ENCODE measurements around the gene ITPR1.
"Not testable (repeated sequence)": the region's sequence is repeated elsewhere in the genome, so short reads cannot be mapped to it uniquely, and the experiment has no call there.

Gene ITPR1

DNA sequence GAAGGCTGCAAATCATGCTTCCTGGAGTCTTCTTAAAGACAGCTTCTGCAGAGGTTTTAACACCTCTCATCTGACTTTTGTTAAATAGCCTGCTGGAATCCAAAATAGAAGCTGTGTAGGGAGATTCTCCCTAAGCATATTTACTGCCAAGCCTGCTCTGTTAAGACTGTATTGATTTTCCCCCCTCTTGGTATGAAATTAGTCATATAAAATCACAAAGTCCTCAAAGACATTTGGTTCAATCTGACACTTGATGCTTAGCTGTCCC is 94.6 kb downstream of the ITPR1 start:
- no peak for TF ChIP-seq CTCF (IDR thresholded peaks at IDR 0.05; ENCODE audit: low read depth, low read length)
- H3K4me3 ChIP-seq (ENCODE audit: low read depth, low read length): no peak overlapping the region
- in situ Hi-C loops (cut with HindIII; ENCODE audit: low sequenced_read_pairs): no loop called here
- DNase-seq (ENCODE audit: low read depth, low spot score): no peak

- H3K4me3 ChIP-seq (ENCODE audit: low read depth, low read length): no peak overlapping the region
- DNase-seq (ENCODE audit: low read depth, low spot score): peak; percentile 35
- no peak for TF ChIP-seq CTCF (IDR thresholded peaks at IDR 0.05; ENCODE audit: low read depth, low read length)
- in situ Hi-C loops (cut with HindIII; ENCODE audit: low sequenced_read_pairs): no loop called here
Observed at GRCh38 chr3:4588466-4588865, 95.3 kb downstream of the ITPR1 start.

- in situ Hi-C loops (cut with HindIII; ENCODE audit: low sequenced_read_pairs): no loop called here
- no peak for DNase-seq (ENCODE audit: low read depth, low spot score)
- no peak overlapping the region for H3K4me3 ChIP-seq (ENCODE audit: low read depth, low read length)
- TF ChIP-seq CTCF (IDR thresholded peaks at IDR 0.05; ENCODE audit: low read depth, low read length): no peak
Observed at GRCh38 chr3:4589475-4590097, 96.4 kb downstream of the ITPR1 start.

DNA sequence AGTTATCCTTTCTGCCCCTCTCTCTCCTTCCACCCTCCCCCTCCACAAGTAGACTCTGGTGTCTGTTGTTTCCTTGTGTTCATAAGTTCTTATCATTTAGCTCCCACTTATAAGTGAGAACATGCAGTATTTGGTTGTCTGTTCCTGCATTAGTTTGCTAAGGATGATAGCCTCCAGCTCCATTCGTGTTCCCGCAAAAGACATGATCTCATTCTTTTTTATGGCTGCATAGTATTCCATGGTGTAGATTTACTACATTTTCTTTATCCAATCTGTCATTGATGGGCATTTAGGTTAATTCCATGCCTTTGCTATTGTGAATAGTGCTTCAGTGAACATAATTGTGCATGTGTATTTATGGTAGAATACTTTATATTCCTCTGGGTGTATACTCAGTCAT is 97.7 kb downstream of the ITPR1 start:
- in situ Hi-C loops (cut with HindIII; ENCODE audit: low sequenced_read_pairs); H3K4me3 ChIP-seq (ENCODE audit: low read depth, low read length); DNase-seq (ENCODE audit: low read depth, low spot score): not testable (repeated sequence)

- no peak overlapping the region for H3K4me3 ChIP-seq (ENCODE audit: low read depth, low read length)
- in situ Hi-C loops (cut with HindIII; ENCODE audit: low sequenced_read_pairs): no loop called here
- DNase-seq (ENCODE audit: low read depth, low spot score): no peak
- no peak for TF ChIP-seq CTCF (IDR thresholded peaks at IDR 0.05; ENCODE audit: low read depth, low read length)
Observed at GRCh38 chr3:4591669-4592068, 98.5 kb downstream of the ITPR1 start.

- TF ChIP-seq CTCF (IDR thresholded peaks at IDR 0.05; ENCODE audit: low read depth, low read length): no peak
- in situ Hi-C loops (cut with HindIII; ENCODE audit: low sequenced_read_pairs): no loop called here
- DNase-seq (ENCODE audit: low read depth, low spot score): no peak
- no peak overlapping the region for H3K4me3 ChIP-seq (ENCODE audit: low read depth, low read length)
Observed at GRCh38 chr3:4593014-4593413, 99.9 kb downstream of the ITPR1 start.

DNA sequence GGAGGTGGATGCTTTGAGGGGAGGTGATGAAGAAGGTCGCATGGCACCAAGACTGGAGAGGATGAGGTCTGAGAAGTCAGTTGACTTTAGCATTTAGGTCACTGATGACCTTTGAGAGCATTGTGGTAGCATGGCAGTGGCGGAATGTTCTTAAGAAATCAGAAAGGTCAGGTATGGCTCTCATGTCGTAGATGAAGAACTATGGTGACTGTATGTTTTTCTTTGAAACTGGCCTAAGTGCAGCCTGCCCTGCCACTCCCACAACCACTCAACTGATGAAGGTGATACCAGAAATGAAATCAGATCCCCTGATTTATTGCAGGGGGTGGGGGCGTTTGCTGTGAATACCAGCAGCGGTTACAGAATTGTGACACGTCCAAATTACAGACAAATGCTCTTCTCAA is 102.6 kb downstream of the ITPR1 start:
- no peak for DNase-seq (ENCODE audit: low read depth, low spot score)
- TF ChIP-seq CTCF (IDR thresholded peaks at IDR 0.05; ENCODE audit: low read depth, low read length): no peak
- in situ Hi-C loops (cut with HindIII; ENCODE audit: low sequenced_read_pairs): no loop called here
- H3K4me3 ChIP-seq (ENCODE audit: low read depth, low read length): no peak overlapping the region
